Hypothalamus (tissue), 51 donors: Measurements from ENCODE around the gene HDGFL3.
A peak's percentile ranks its signal among the peaks of the same experiment; 100 is the strongest.
"Not testable (repeated sequence)": the region's sequence is repeated elsewhere in the genome, so short reads cannot be mapped to it uniquely, and the experiment has no call there.

Source experiments
- DNase-seq, 51 donors: peaks; one replicate each; lab custom pipeline; 2025; lab: John Stamatoyannopoulos, UW

Gene HDGFL3

DNA sequence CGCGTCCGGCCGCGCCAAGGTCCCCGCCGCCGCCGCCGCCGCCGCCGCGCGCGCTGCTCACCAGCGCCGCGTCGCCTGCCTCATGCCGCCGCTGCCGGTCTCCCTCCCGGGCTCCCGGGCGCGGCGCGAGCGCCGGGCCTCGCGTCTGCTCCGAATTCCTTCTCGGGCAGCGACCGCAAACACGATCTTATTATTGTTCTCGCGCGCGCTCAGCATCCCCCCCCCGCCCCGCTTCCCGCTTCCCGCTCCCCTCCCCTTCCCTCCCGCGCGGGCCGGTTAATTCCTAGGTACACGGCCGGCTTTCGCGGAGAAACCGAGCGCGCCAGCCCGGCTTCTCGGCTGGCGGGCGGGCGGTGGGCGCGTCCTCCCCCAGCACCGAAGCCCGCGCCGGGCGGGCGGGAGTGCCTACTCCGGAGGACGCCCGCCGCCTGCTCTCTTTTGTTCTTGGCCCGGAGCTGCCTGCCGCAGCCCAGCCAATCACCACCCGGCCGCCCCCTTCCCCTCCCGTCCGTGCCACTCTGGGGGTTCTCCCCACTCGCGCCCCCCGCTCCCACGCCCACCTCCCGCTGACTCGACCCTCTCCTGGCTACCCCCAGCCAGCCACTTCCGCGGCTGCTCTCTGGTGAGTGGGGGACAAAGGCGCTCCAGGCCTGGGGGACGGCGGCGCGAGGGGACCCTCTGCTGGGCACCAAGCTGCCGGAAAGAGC lies at the start of gene HDGFL3:
TSS of gene HDGFL3 (minus strand) at position 164 of the 707 bp plus-strand sequence. CDS start 409 bp downstream, outside the sequence.
- peak in 44 of 51 donors; percentile 8 to 79 (median 49) for DNase-seq

DNA sequence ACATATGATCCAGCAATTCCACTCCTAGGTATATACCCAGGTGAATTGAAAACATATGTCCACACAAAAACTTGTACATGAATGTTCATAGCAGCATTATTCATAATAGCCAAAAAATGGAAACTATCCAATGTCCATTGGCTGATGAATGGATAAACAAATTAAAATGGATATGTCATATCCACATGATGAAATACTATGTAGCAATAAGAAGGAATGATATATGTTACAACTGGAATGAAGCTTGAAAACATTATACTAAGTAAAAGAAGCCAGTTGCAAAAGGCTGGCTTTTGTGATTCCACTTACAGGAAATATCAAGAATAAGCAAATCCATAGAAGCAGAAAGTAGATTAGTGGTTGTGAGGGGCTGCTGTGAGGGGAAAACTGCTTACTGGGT lies 43.2 kb upstream of the HDGFL3 start:
- no peak for DNase-seq

DNA sequence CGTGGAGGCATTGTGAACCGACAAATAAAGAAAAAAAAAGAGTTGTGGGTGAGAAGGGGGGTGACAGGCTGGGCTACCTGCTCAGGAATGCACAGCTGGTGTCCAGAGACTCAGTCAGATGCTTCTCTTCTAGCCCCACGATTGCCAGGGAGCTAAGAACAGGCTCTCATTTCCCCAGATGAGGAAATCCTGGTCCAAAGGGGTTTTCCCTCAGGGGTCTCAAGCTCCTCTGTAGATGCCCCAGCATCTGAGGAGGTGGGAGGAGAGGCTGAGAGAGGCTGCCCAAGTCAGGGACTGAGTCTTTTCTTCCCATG lies 41.4 kb upstream of the HDGFL3 start:
- DNase-seq: no peak

DNA sequence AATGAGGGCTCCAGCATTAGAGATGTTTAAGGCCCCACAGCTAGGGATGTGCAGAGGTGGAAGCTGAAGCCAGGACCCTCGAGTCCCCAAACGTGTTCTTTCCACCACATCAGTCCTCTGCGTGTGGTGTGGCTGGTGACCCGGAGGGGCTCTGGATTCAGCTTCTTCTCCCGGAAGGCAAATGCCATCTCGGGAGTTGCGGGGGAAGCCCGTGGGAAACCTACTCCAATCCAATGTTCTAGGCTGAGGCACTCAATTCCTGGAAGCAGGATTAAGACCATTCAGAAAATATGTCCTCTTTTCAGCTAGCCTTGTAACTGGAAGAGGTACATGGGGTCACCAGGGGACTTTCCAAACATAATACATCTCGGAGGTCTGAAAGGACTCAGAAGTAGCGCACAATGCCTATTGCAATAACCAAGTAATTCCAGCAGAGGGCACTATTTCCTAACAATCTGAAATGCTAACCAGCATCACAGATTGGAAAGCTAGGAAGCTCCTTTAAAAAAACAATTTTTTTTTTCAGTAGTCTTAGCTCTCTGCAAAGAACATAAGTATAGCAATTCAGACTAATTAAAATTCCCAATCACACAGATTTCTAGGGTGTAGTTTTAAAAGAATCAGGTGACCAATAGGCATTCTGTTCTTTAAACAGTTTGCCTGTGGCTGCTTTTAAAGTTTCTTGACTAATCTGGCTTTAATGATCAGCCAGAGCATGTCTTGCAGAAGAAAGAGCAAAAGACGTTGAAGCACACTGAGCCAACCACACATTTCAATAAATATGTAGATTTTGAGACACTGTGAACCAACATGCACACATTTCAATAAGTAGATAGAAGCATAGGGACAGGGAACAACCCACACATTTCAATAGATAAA lies 40.8 kb upstream of the HDGFL3 start:
- DNase-seq: peak in 13 of 51 donors; percentile 0 to 68 (median 15)

DNA sequence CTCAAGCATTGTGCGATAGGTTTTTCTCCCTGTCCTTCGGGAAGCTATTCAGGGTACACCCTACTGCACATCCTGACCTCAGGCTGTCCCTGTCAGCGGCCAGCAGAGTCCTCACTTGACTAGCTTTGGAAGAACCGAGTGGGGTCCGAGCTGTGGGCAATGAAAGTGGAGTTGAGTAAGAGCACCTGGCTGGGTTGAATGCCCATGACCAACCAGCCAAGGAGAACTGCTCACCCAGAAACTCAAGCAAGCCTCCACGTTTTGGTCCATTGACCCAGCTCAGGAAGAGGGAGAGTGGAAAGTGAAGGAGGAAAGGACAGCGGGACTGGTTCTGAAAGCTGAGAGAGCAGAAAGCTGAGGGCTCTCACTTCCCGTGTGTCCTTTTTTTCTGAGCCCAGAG lies 36.0 kb upstream of the HDGFL3 start:
- no peak for DNase-seq

DNA sequence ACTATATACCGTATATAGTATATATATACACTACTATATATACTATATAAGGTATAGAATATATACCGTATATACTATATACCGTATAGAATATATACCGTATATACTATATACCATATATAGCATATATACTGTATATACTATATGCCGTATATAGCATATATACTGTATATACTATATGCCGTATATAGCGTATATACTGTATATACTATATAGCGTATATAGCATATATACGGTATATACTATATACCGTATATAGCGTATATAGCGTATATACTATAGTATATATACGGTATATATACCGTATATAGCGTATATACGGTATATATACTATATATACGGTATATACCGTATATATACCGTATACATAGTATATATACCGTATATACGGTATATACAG lies 22.6 kb upstream of the HDGFL3 start:
- no peak for DNase-seq

DNA sequence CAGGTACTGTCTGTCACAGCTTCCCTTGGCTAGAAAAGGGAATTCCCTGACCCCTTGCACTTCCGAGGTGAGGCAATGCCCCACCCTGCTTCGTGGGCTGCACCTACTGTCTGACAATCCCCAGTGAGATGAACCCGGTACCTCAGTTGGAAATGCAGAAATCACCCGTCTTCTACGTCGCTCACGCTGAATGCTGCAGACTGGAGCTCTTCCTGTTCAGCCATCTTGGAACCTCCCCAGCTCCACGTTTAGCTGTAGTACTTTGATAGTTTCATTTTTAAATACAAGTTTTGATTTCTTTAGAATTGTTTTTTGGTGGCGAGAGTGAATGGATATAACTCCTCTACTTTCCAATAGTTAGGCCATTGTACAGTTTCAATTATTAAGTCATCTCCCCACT lies 17.8 kb upstream of the HDGFL3 start:
- no peak for DNase-seq

DNA sequence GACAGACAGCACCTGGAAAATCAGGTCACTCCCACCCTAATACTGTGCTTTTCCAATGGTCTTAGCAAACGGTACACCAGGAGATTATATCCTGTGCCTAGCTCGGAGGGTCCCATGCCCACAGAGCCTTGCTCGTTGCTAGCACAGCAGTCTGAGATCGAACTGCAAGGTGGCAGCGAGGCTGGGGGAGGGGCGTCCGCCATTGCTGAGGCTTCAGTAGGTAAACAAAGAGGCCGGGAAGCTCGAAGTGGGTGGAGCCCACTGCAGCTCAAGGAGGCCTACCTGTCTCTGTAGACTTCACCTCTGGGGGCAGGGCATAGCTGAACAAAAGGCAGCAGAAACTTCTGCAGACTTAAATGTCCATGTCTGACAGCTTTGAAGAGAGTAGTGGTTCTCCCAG lies 14.2 kb upstream of the HDGFL3 start:
- DNase-seq: not testable (repeated sequence)

DNA sequence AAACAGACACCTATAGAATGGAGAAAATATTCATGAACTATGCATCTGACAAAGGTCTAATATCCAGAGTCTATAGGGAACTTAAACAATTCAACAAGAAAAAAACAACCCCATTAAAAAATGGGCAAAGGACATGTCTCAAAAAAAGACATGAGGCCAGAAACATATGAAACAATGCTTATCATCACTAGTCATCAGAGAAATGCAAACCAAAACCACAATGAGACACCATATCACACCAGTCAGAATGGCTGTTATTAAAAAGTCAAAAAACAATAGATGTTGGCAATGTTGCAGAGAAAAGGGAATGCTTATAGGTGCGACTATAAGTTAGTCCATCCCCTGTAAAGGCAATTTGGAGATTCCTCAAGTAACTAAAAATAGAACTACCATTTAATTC lies 11.4 kb upstream of the HDGFL3 start:
- no peak for DNase-seq

DNA sequence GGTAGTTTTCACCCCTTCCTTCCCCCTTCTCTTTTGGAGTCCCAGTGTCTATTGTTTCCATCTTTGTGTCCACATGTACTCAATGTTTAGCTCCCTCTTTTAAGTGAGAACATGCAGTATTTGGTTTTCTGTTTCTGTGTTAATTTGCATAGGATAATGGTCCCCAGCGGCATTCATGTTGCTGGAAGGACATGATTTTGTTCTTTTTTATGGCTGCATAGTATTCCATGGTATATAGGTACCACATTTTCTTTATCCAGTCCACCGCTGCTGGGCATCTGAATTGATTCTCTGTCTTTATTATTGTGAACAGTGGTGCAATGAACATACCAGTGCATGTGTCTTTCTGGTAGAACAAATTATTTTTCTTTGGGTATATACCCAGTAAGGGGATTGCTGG lies 7.7 kb upstream of the HDGFL3 start:
- no peak for DNase-seq

DNA sequence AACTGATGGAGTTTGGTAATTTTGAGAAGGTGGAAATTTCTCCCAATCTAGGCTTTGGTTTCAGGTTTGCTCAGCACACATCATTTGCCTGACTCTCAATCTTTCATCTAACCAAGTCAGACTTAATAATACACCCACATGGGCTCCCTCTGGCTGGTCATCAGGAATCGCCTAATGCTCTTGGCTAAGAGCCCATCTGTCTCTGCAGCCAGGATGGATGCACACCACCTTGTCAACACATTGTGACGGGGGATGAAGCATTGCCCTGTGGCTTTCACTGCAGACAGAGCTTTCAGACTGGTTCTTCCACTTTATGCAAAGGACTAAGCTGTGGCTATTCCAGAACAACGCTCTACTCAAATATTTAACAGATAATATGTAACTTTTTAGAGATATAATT lies 3.0 kb upstream of the HDGFL3 start:
- no peak for DNase-seq

DNA sequence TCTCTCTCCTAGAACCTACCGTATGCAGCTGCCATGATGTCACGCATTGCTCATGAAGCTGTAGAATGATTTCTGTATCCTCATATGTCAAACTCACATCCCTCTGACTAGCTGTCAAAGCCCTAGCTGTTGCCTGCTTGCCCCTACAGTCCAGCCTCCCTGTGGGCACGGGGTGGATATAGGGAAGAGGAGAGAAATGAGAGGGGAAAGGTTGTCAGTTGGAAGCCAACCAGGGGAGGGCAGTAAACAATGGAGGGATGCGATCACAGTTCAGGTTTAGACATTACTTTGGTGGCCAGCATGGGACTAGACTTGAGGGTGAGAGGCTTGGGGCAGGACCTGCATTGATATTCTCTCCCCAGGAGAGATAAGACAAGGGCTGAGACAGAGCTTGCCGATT lies 1.7 kb upstream of the HDGFL3 start:
- DNase-seq: no peak

DNA sequence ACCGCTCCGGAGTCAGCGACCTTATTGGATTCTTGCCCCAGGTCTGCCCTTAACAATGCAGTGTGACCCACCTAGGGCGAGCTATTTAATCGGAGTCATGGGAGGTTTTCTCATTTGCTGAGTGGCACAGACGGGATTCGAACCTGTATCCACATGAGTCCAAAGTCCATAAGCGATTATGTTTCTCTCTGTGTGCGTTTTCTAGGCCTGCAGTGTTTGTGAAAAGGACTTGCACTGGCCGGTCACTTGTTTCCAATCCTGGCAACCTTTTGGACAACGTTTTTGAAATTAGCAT lies 691 bp upstream of the HDGFL3 start:
- DNase-seq: no peak

DNA sequence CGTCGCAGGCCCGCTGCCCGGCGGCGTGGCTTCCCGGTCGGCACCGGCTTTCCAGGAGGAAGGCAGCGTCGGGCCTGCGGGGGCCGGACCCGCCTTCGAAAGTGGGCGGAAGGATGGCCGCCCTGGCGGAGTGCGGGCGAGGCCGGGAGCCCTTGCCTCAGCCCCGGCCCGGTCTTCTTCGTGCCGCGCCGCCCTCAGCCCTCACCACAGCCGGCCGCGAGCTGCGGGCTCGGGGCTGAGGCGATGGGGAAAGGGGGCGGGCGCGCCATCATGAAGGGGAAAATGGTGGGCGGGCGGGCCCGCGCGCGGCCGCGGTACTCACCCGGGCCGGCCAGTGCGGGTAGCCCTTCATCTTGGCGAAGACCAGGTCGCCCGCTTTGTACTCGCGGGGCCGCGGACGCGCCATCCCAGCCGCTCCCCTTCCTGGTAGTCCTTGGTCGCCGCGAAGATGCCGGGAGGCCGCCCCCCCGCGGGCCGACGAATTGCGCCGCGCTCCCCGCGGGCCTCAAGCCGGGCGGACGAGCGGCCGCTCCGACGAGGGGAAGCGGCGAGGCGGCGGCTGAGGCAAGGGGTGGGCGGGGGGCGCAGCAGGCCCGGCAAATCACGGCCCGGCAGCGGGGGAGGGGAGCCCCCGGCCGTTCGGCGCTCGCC lies 489 bp downstream of the HDGFL3 start:
- peak in 30 of 51 donors; percentile 17 to 69 (median 43) for DNase-seq

DNA sequence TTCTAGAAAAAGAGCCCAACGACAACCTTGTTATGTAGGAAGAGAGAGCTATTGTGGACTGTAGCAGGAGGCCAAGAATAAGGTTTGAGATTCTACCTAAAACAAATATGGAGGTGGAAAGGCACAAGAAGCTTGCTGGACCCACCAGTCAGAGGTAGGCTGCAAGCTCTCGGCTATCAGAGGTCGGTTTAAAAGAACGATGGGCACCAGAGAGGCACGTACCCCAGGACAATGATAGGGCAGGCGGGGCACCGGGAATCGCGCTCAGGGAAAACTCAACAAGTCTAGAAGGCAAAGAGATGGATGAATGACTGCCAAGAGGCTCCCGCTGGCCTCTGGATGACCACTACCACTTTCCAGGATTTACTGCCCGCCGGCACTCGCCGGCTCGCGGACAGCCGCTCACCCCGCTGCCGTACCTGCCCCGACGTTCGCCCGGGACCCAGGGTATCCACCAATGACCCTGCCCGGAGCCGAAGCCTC lies 1.1 kb downstream of the HDGFL3 start:
- DNase-seq: peak in 9 of 51 donors; percentile 13 to 43 (median 27)

DNA sequence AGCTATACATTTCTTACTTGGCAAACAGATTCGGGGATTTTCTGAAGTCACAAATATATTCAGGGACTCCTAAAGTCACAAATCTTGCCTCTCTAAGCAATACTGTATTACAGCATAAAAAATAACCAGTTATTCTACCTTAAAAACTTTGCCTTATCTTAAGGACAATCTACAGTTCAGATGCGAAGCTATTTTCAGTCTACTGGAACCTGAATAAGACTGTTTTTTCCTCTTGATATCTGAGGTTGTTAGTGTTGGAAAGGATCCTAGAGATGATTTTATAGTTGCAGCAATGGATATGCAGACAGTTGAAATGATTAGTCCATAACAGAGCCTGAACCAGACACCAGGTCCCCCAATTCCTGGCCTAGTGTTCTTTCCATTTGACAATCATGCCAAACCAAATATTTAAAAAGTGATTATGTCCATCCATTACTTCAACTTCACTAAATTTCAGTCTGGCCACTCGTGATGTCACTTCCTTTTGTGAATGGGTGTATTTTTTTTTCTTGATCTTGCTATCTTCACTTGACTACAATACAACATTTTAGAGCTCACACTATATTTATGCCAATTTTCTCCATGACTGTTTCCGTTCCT lies 1.8 kb downstream of the HDGFL3 start:
- no peak for DNase-seq

DNA sequence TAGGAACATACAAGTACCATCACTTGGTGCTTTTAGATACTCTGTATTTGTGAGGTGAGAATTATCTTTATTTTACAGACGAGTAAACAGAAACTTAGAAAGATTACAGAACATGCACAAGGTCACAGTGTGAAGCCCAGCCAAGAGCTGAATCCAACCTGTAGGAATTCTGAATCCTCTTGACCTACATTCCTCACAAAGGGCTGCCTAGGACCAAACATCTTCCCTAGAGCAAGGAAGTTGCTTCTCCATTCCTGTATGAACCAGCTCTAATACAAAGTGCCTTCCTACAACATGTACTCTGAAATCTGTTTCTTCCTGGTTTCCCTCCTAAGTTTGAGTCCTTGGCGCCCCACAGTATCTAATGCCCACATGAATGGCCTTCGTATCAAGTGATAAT lies 2.9 kb downstream of the HDGFL3 start:
- no peak for DNase-seq

DNA sequence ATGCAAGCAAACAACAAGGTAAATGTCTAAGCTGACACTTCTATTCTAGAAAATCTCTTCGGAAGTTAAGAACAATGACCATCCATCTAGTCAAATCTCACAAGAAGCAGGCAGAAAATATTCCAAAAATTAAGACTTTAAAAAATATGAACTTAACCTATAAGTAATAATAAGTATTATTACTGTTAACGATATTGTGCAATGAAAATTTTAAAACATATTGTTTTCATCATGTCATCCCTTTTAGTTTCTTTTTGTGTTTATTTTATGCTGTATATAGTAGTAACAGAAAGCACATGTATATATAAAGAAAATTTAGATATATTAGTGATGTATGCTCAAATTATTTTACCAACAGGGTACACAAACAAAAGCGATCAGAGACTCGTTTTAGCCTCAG lies 4.1 kb downstream of the HDGFL3 start:
- no peak for DNase-seq

DNA sequence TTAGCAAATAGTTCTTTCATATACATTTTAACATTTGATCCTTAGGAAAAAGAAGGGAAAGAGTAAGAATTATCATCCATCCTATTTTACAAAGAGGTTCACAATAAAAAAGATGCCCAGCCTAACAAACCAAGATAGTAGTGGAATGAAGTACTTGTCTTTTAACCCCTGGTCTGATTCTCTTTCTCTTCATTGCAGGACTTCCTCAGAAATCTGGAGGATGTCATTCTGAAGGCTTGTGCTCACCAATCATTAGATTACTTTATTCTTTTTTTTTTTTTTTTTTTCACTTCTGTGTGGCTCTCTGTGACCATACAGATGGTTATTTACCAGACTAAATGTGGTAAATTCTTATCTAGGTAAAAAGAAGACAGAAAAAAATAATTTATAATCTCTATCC lies 7.0 kb downstream of the HDGFL3 start:
- no peak for DNase-seq

DNA sequence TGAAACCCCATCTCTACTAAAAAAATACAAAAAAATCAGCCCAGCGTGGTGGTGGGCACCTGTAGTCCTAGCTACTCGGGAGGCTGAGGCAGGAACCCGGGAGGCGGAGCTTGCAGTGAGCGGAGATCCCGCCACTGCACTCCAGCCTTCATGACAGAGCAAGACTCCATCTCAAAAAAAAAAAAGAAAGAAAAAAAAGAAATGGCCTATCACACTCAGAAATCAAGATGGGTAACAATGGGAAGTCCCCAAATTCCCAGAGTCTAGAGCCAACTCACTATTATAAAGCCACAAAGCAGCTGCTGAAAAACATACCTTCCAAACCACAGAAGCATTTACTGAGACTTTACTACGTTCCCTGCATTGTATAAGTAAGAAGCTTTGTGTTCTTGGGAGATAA lies 7.5 kb downstream of the HDGFL3 start:
- DNase-seq: no peak

DNA sequence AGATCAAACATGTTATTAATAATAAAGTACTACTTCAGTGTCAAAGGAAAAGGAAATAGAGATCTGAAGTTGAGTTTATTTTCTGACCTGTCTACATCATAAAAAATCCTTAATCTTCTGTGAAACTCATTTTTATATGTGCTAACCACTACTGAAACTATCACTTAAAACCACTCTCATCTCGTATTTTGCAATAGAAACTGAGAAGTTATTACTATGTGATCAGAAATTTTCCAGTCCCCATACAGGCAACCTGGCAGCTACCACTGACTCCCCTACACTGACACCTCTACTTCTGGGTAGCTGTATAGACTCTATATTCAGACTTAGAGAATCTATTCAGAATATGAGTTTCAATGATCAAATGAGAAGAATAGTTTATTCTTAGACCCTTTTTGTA lies 8.3 kb downstream of the HDGFL3 start:
- no peak for DNase-seq
